H9 (cell line): ENCODE measurements around the gene GSTO2. TPM values are rescaled to one million over a fixed set of nuclear protein-coding genes. Genes with fewer than 3 reads are reported as not detected.

ENCODE experiments used
- DNase-seq: peaks from one replicate; pipeline ENCODE4 v3.0.0-alpha.2; 2017
- H2AFZ ChIP-seq: one replicate; pipeline ENCODE4 v1.6.1; 2013; ENCODE audit warnings: mild to moderate bottlenecking, low read length, control low read depth, moderate library complexity
- H2AK5ac ChIP-seq: 2 replicates; pipeline ENCODE4 v1.6.1; 2013; ENCODE audit warnings: low read length, control low read depth, mixed read lengths; ENCODE audit not compliant: insufficient read length
- H2BK120ac ChIP-seq: one replicate; pipeline ENCODE4 v1.6.1; 2013; ENCODE audit warnings: low read depth, mild to moderate bottlenecking, low read length, control low read depth, inconsistent platforms; ENCODE audit not compliant: poor library complexity, severe bottlenecking
- H2BK12ac ChIP-seq: 2 replicates; pipeline ENCODE4 v1.6.1; 2013; ENCODE audit warnings: low read length, control low read depth, mixed read lengths, low read depth; ENCODE audit not compliant: insufficient read length
- H2BK15ac ChIP-seq: 2 replicates; pipeline ENCODE4 v1.6.1; 2013; ENCODE audit warnings: low read depth, low read length, control low read depth
- H2BK20ac ChIP-seq: one replicate; pipeline ENCODE4 v1.6.1; 2013; ENCODE audit warnings: low read depth, mild to moderate bottlenecking, low read length, control low read depth, inconsistent platforms; ENCODE audit not compliant: poor library complexity, severe bottlenecking
- H2BK5ac ChIP-seq: 2 replicates; pipeline ENCODE4 v1.6.1; 2013; ENCODE audit warnings: low read length, control low read depth, mixed read lengths; ENCODE audit not compliant: insufficient read length
- H3K14ac ChIP-seq: 2 replicates; pipeline ENCODE4 v1.6.1; 2013; ENCODE audit warnings: low read length, control low read depth; ENCODE audit not compliant: insufficient read depth
- H3K18ac ChIP-seq: 2 replicates; pipeline ENCODE4 v1.6.1; 2013; ENCODE audit warnings: low read depth, mild to moderate bottlenecking, mixed read lengths, low read length, control low read depth; ENCODE audit not compliant: insufficient read length
- H3K23ac ChIP-seq: 2 replicates; pipeline ENCODE4 v1.6.1; 2013; ENCODE audit warnings: low read length, control low read depth, mixed read lengths, low read depth; ENCODE audit not compliant: insufficient read length
- H3K23me2 ChIP-seq: 2 replicates; pipeline ENCODE4 v1.6.1; 2013; ENCODE audit warnings: low read depth, mild to moderate bottlenecking, mixed read lengths, low read length, control low read depth; ENCODE audit not compliant: insufficient read length, poor library complexity, severe bottlenecking
- H3K27ac ChIP-seq: 2 replicates; pipeline ENCODE4 v1.5.1; 2013; ENCODE audit warnings: low read length, control low read depth, mixed read lengths, low read depth; ENCODE audit not compliant: insufficient read length
- H3K27me3 ChIP-seq: 2 replicates; pipeline ENCODE4 v1.6.1; 2013; ENCODE audit warnings: low read length, control low read depth, inconsistent platforms; ENCODE audit not compliant: insufficient read depth
- H3K4ac ChIP-seq: 2 replicates; pipeline ENCODE4 v1.6.1; 2013; ENCODE audit warnings: low read depth, mild to moderate bottlenecking, control low read depth, inconsistent platforms, low read length, moderate library complexity
- H3K4me1 ChIP-seq: 2 replicates; pipeline ENCODE4 v1.6.1; 2013; ENCODE audit warnings: low read length, control low read depth, inconsistent platforms; ENCODE audit not compliant: insufficient read depth
- H3K4me2 ChIP-seq: 2 replicates; pipeline ENCODE4 v1.6.1; 2013; ENCODE audit warnings: low read length, control low read depth, mixed read lengths; ENCODE audit not compliant: insufficient read length, insufficient read depth
- H3K56ac ChIP-seq: 2 replicates; pipeline ENCODE4 v1.6.1; 2013; ENCODE audit warnings: low read depth, mild to moderate bottlenecking, mixed read lengths, low read length, control low read depth; ENCODE audit not compliant: insufficient read length
- H3K79me1 ChIP-seq: 2 replicates; pipeline ENCODE4 v1.6.1; 2013; ENCODE audit warnings: low read depth, mild to moderate bottlenecking, moderate library complexity, low read length, control low read depth, inconsistent platforms; ENCODE audit not compliant: insufficient read depth, poor library complexity, severe bottlenecking
- H3K79me2 ChIP-seq: 2 replicates; pipeline ENCODE4 v1.6.1; 2013; ENCODE audit warnings: low read length, control low read depth, inconsistent platforms; ENCODE audit not compliant: insufficient read depth
- H3K9ac ChIP-seq: 2 replicates; pipeline ENCODE4 v1.6.1; 2013; ENCODE audit warnings: low read length, control low read depth, mixed read lengths; ENCODE audit not compliant: insufficient read length; ENCODE audit errors: extremely low read depth
- H3K9me3 ChIP-seq: one replicate; pipeline ENCODE4 v1.6.1; 2013; ENCODE audit warnings: low read depth, low read length, inconsistent platforms; ENCODE audit not compliant: control insufficient read depth
- H3T11ph ChIP-seq: one replicate; pipeline ENCODE4 v1.6.1; 2013; ENCODE audit warnings: mild to moderate bottlenecking, low read length, control low read depth, inconsistent platforms
- H4K20me1 ChIP-seq: one replicate; pipeline ENCODE4 v1.6.1; 2013; ENCODE audit not compliant: control insufficient read depth, insufficient read length, insufficient read depth
- H4K5ac ChIP-seq: 2 replicates; pipeline ENCODE4 v1.6.1; 2013; ENCODE audit warnings: low read depth, mild to moderate bottlenecking, mixed read lengths, low read length, control low read depth; ENCODE audit not compliant: insufficient read length
- H4K8ac ChIP-seq: replicated peaks from 2 replicates; pipeline ENCODE4 v1.6.1; 2013; ENCODE audit warnings: low read length, control low read depth, mixed read lengths, low read depth; ENCODE audit not compliant: insufficient read length
- H4K91ac ChIP-seq: 2 replicates; pipeline ENCODE4 v1.6.1; 2013; ENCODE audit warnings: low read depth, mild to moderate bottlenecking, moderate library complexity, mixed read lengths, low read length, control low read depth; ENCODE audit not compliant: insufficient read length
- H3K27ac Mint-ChIP-seq, 3 experiments: 2 replicates in 2 of 3; 3 replicates in 1 of 3; pipeline ENCODE4 v1.8.0; 2020 to 2021; ENCODE audit warnings: mixed read lengths in 3 of 3, mild to moderate bottlenecking in 1 of 3, moderate library complexity in 1 of 3
- H3K27me3 Mint-ChIP-seq: 2 replicates; pipeline ENCODE4 v1.8.0; 2021; ENCODE audit warnings: low read depth, mild to moderate bottlenecking, moderate library complexity, mixed read lengths
- H3K36me3 Mint-ChIP-seq, 3 experiments: 2 replicates in 2 of 3; 3 replicates in 1 of 3; pipeline ENCODE4 v1.8.0; 2020 to 2021; ENCODE audit warnings: low read depth in 3 of 3, mixed read lengths in 3 of 3; ENCODE audit not compliant: insufficient read depth in 1 of 3
- H3K4me1 Mint-ChIP-seq, 2 experiments: 2 replicates each; pipeline ENCODE4 v1.8.0; 2020; ENCODE audit warnings: mixed read lengths in 2 of 2
- H3K4me3 Mint-ChIP-seq, 2 experiments: 2 replicates in 1 of 2; 3 replicates in 1 of 2; pipeline ENCODE4 v1.8.0; 2020 to 2021; ENCODE audit warnings: mild to moderate bottlenecking in 2 of 2, mixed read lengths in 2 of 2, moderate library complexity in 1 of 2
- H3K9me3 Mint-ChIP-seq, 2 experiments: 2 replicates in 1 of 2; 3 replicates in 1 of 2; pipeline ENCODE4 v1.8.0; 2020; ENCODE audit warnings: mild to moderate bottlenecking in 2 of 2, mixed read lengths in 2 of 2, moderate library complexity in 1 of 2
- CTCF ChIP-seq: fragments of 200-600 bp; sonication (generic); conservative IDR thresholded peaks from 3 replicates; pipeline ENCODE4 v1.8.0; 2021; ENCODE audit warnings: antibody characterized with exemption, mild to moderate bottlenecking
- WGBS: extraction: QIAGEN DNeasy Blood & Tissue Kit; methylation state at CpG from one replicate; pipeline ENCODE4 v1.1.7; 2013; ENCODE audit warnings: missing lambda C conversion rate, low lambda C conversion rate, mixed read lengths; ENCODE audit not compliant: insufficient read length; ENCODE audit errors: extremely low coverage; 5-methylcytosine and 5-hydroxymethylcytosine counted together
- total RNA-seq: library from RNA; stranded (reverse); gene quantifications from 2 replicates; pipeline ENCODE4 v1.2.1, GENCODE V29; 2021

GSTO2 gene
- total RNA-seq, 1 experiment from 2014 or later = 14.5 TPM

- Histone ChIP-seq H3K79me1 (no peaks in the 10 kb centered on the region), H3K4me2 (no peak overlapping the region), H4K5ac (no peak overlapping the region), H3K4ac (no peak overlapping the region), H3K23me2 (peaks cover 4% of the 10 kb centered on the region), H2AK5ac (no peak overlapping the region), H4K91ac (no peak overlapping the region), H3K9ac (no peak overlapping the region), H2BK15ac (no peak overlapping the region), H3K27ac (no peak overlapping the region), H3K14ac (no peak overlapping the region), H3K9me3 (no peaks in the 10 kb centered on the region), H2AFZ (no peak overlapping the region), H2BK12ac (no peak overlapping the region), H3K4me1 (0 out of 2 replicates have a peak, but pooled peaks cover 3% of the 10 kb centered on the region), H3K79me2 (no peaks in the 10 kb centered on the region; the same call in 1 of the 2 replicates), H4K20me1 (no peaks in the 10 kb centered on the region), H3K56ac (no peak overlapping the region), H3K18ac (no peak overlapping the region), H3K27me3 (no peaks in the 10 kb centered on the region), H2BK5ac (no peak overlapping the region), H2BK120ac (no peak overlapping the region), H3K23ac (no peak overlapping the region), H2BK20ac (no peak overlapping the region), H4K8ac (no peak overlapping the region), H3T11ph (no peak overlapping the region)
- DNase-seq = no peak
- H3K4me1 Mint-ChIP-seq = peaks cover 11 to 30% of the 10 kb centered on the region in 2 experiments
- H3K27me3 Mint-ChIP-seq = no peaks in the 10 kb centered on the region
- H3K9me3 Mint-ChIP-seq = no peaks in the 10 kb centered on the region
- no peak overlapping the region for H3K27ac Mint-ChIP-seq
- 100% methylated on average over 1 of the region's 6 CpGs for WGBS
- TF ChIP-seq CTCF = no peak
- H3K4me3 Mint-ChIP-seq = no peak overlapping the region
- peaks cover 1 to 61% (median 11%) of the 10 kb centered on the region in 3 experiments; a peak in 4 of 7 replicates for H3K36me3 Mint-ChIP-seq
Observed at GRCh38 chr10:104259999-104260774, 8.8 kb upstream of the GSTO2 start.
